ENCODE data around the gene HSD17B14. TPM values are rescaled to one million over a fixed set of nuclear protein-coding genes. Genes with fewer than 3 reads are reported as not detected.

HSD17B14 gene
- total and polyA plus RNA-seq, 2 of the 13 experiments (the other 11 are each of a cell fraction or from before 2014, with no cell fraction given), result 0.58 to 1.2 TPM

GRCh38 chr19:48807590-48808308, 28.5 kb downstream of the HSD17B14 start (continued):
- TF ChIP-seq ZNF619 (CRISPR knock-in tag; IDR thresholded peaks at IDR 0.05), result peak; percentile 17; the same call in 1 of the 2 replicates
- TF ChIP-seq ZBTB4 (CRISPR knock-in tag; IDR thresholded peaks at IDR 0.05; ENCODE audit: borderline replicate concordance), result peak; percentile 61; the same call in 1 of the 2 replicates
- TF ChIP-seq SMYD3 (CRISPR knock-in tag; IDR thresholded peaks at IDR 0.05), result no peak
- 0 out of 2 replicates have a peak, but pooled peaks have one; percentile 9 for TF ChIP-seq MTA1 (CRISPR knock-in tag; IDR thresholded peaks at IDR 0.05; ENCODE audit: borderline replicate concordance)
- TF ChIP-seq ZNF354B (CRISPR knock-in tag; IDR thresholded peaks at IDR 0.05), result no peak
- TF ChIP-seq ZNF329 (CRISPR knock-in tag; IDR thresholded peaks at IDR 0.05; ENCODE audit: low read depth), result peak; percentile 95
- TF ChIP-seq ZNF850 (CRISPR knock-in tag; conservative IDR thresholded peaks at IDR 0.05), result peak; percentile 73; the same call in 1 of the 2 replicates
- TF ChIP-seq ZNF772 (CRISPR knock-in tag; IDR thresholded peaks at IDR 0.05), result no peak
- TF ChIP-seq TSC22D2 (CRISPR knock-in tag; IDR thresholded peaks at IDR 0.05; ENCODE audit: borderline replicate concordance), result no peak
- peak; percentile 87 for TF ChIP-seq ZNF543 (CRISPR knock-in tag; IDR thresholded peaks at IDR 0.05)
- peak; percentile 67; the same call in 1 of the 2 replicates for TF ChIP-seq ZC3H4 (CRISPR knock-in tag; IDR thresholded peaks at IDR 0.05; ENCODE audit: borderline replicate concordance)
- peak; percentile 18; the same call in 1 of the 2 replicates for TF ChIP-seq HNF4G (IDR thresholded peaks at IDR 0.05; ENCODE audit: borderline replicate concordance, low read depth, low read length)
- TF ChIP-seq HNF4G (CRISPR knock-in tag; IDR thresholded peaks at IDR 0.05; ENCODE audit: borderline replicate concordance, low read depth), result 0 out of 2 replicates have a peak, but pooled peaks have one; percentile 12
- TF ChIP-seq HINFP (CRISPR knock-in tag; IDR thresholded peaks at IDR 0.05; ENCODE audit: low read depth), result no peak
- no peak for TF ChIP-seq FOXA1 (IDR thresholded peaks at IDR 0.05)
- TF ChIP-seq FOXA1 (CRISPR knock-in tag; IDR thresholded peaks at IDR 0.05), result no peak
- TF ChIP-seq PLRG1 (conservative IDR thresholded peaks at IDR 0.05), result no peak

All from HepG2 (cell line).